WTC11 (cell line): ENCODE results near the gene MAPK12.

Source experiments
- ATF3 ChIP-seq: sonication (generic); formaldehyde crosslinking; conservative IDR thresholded peaks from 2 replicates; pipeline ENCODE4 v1.8.1; 2022; ENCODE audit warnings: mild to moderate bottlenecking, missing genetic modification reagents
- CTCF ChIP-seq: fragments of 200-600 bp; IDR thresholded peaks from 2 replicates; pipeline ENCODE4 v1.8.0; 2022; ENCODE audit warnings: antibody characterized with exemption
- E2F4 ChIP-seq: sonication (generic); formaldehyde crosslinking; IDR thresholded peaks from 2 replicates; pipeline ENCODE4 v1.8.1; 2022; ENCODE audit warnings: low read depth, mild to moderate bottlenecking, moderate library complexity, missing genetic modification reagents, borderline replicate concordance
- FOXJ3 ChIP-seq: sonication (generic); formaldehyde crosslinking; IDR thresholded peaks from 2 replicates; pipeline ENCODE4 v1.9.0; 2021; ENCODE audit warnings: missing genetic modification reagents, mild to moderate bottlenecking, borderline replicate concordance
- FOXP4 ChIP-seq: sonication (generic); formaldehyde crosslinking; IDR thresholded peaks from 2 replicates; pipeline ENCODE4 v1.8.0; 2022; ENCODE audit warnings: mild to moderate bottlenecking, missing genetic modification reagents
- IRF2 ChIP-seq: sonication (generic); formaldehyde crosslinking; IDR thresholded peaks from 2 replicates; pipeline ENCODE4 v1.8.0; 2022; ENCODE audit warnings: low read depth, missing genetic modification reagents, borderline replicate concordance
- MAX ChIP-seq: sonication (generic); formaldehyde crosslinking; IDR thresholded peaks from 2 replicates; pipeline ENCODE4 v1.8.0; 2022; ENCODE audit warnings: mild to moderate bottlenecking, missing genetic modification reagents
- MLX ChIP-seq: sonication (generic); formaldehyde crosslinking; IDR thresholded peaks from 2 replicates; pipeline ENCODE4 v1.8.1; 2023; ENCODE audit warnings: mild to moderate bottlenecking, missing genetic modification reagents, moderate library complexity
- SMAD3 ChIP-seq: sonication (generic); formaldehyde crosslinking; IDR thresholded peaks from 2 replicates; pipeline ENCODE4 v1.8.0; 2022; ENCODE audit warnings: missing genetic modification reagents, mild to moderate bottlenecking, borderline replicate concordance
- USF2 ChIP-seq: sonication (generic); formaldehyde crosslinking; IDR thresholded peaks from 2 replicates; pipeline ENCODE4 v1.8.1; 2023; ENCODE audit warnings: mild to moderate bottlenecking, missing genetic modification reagents, moderate library complexity
- ZNF263 ChIP-seq: sonication (generic); formaldehyde crosslinking; IDR thresholded peaks from 2 replicates; pipeline ENCODE4 v1.8.1; 2022; ENCODE audit warnings: low read depth, mild to moderate bottlenecking, moderate library complexity, missing genetic modification reagents
- ZNF425 ChIP-seq: fragments of 250-450 bp; sonication (Bioruptor Pico); conservative IDR thresholded peaks from 2 replicates; pipeline ENCODE4 v1.9.0; 2021; ENCODE audit warnings: mild to moderate bottlenecking

GRCh38 chr22:50264104-50264745 lies 2.7 kb upstream of the MAPK12 start:
- TF ChIP-seq IRF2 (CRISPR knock-in tag), result no peak
- no peak for TF ChIP-seq E2F4 (CRISPR knock-in tag)
- TF ChIP-seq MLX (CRISPR knock-in tag), result no peak
- no peak for TF ChIP-seq MAX
- no peak for TF ChIP-seq CTCF
- no peak for TF ChIP-seq SMAD3 (CRISPR knock-in tag)
- no peak for TF ChIP-seq FOXJ3 (CRISPR knock-in tag)
- no peak for TF ChIP-seq ZNF425 (CRISPR knock-in tag)
- no peak for TF ChIP-seq FOXP4 (CRISPR knock-in tag)
- TF ChIP-seq ATF3 (CRISPR knock-in tag), result no peak
- no peak for TF ChIP-seq USF2 (CRISPR knock-in tag)
- TF ChIP-seq ZNF263 (CRISPR knock-in tag), result no peak
